ENCODE results near the gene ANKRD13B.

ANKRD13B gene

DNA sequence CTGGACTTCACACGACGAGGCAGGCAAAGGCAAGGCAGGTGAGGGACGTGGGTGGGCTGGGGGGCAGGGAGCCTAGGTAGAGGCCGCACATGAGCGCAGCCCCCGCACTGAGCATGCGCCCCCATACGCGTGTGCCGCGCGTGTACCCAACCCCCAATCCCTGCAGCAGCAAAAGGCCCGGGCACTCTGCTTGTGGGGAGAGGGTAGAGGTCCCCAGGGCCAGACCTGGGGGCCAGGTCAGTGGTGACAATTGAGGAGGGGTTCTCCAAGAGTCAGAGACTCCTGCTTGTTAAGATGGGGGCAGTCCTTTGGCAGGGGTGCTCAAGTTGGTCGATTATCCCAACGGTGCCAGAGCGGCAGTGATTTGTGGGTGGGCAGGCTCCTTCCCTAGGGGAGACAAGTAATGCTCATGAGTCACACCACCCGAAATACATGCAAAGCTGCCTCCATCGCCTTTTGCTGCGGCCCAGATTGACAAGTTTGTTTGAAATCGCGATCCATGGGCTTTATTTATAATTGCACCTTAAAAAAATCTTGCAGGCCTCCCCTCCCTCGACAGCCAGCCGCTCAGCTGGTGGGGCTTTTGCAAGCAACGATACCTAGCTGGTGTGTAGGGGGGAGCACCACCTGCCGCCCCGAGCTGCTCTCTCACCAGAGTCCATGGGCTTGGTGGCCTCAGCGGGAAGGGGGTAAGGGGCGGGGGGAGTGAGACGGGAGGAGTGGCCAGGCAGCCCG, 2.4 kb upstream of the ANKRD13B start:
- no peak for DNase-seq (ENCODE audit: low read depth)
- TF ChIP-seq, protein P1, sequence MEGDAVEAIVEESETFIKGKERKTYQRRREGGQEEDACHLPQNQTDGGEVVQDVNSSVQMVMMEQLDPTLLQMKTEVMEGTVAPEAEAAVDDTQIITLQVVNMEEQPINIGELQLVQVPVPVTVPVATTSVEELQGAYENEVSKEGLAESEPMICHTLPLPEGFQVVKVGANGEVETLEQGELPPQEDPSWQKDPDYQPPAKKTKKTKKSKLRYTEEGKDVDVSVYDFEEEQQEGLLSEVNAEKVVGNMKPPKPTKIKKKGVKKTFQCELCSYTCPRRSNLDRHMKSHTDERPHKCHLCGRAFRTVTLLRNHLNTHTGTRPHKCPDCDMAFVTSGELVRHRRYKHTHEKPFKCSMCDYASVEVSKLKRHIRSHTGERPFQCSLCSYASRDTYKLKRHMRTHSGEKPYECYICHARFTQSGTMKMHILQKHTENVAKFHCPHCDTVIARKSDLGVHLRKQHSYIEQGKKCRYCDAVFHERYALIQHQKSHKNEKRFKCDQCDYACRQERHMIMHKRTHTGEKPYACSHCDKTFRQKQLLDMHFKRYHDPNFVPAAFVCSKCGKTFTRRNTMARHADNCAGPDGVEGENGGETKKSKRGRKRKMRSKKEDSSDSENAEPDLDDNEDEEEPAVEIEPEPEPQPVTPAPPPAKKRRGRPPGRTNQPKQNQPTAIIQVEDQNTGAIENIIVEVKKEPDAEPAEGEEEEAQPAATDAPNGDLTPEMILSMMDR (IDR thresholded peaks at IDR 0.05; ENCODE audit: control insufficient read depth, insufficient read depth, low read depth, low read length, missing control alignments) = no peak
- H3K4me3 ChIP-seq (ENCODE audit: control insufficient read depth, low read depth, low read length) = peak overlapping the region; percentile 48

DNA sequence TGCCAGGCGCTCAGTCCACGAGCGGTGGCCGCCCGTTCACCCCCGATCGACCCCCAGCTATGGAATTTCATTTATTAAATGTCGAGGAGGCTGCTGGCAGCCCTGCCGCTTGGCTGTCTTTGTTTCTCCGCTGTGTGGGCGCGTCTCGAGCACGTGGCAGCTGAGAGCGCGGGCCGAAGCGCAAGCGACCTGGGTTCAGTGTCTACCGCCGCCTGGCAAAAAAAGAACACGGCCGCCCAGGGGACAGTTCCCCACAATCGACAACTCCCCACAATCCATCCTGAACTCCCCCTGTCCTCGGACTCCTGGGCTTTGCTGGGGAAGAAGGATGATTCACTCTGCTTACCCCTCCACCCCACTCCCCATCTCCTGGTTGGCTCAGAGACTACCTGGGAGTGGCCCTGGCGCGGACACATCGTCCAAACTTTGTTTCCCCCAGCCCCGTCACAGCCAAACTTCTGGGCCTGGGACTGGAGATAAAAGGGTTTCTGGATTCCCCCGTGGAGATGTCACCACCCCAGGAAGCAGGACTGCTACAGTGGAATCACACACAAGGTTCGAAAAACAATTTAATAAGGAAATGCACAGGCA, 1.7 kb upstream of the ANKRD13B start:
- H3K4me3 ChIP-seq (ENCODE audit: control insufficient read depth, low read depth, low read length) = peak overlapping the region; percentile 16
- TF ChIP-seq, protein P1 (IDR thresholded peaks at IDR 0.05; ENCODE audit: control insufficient read depth, insufficient read depth, low read depth, low read length, missing control alignments) = no peak
- DNase-seq (ENCODE audit: low read depth) = no peak

DNA sequence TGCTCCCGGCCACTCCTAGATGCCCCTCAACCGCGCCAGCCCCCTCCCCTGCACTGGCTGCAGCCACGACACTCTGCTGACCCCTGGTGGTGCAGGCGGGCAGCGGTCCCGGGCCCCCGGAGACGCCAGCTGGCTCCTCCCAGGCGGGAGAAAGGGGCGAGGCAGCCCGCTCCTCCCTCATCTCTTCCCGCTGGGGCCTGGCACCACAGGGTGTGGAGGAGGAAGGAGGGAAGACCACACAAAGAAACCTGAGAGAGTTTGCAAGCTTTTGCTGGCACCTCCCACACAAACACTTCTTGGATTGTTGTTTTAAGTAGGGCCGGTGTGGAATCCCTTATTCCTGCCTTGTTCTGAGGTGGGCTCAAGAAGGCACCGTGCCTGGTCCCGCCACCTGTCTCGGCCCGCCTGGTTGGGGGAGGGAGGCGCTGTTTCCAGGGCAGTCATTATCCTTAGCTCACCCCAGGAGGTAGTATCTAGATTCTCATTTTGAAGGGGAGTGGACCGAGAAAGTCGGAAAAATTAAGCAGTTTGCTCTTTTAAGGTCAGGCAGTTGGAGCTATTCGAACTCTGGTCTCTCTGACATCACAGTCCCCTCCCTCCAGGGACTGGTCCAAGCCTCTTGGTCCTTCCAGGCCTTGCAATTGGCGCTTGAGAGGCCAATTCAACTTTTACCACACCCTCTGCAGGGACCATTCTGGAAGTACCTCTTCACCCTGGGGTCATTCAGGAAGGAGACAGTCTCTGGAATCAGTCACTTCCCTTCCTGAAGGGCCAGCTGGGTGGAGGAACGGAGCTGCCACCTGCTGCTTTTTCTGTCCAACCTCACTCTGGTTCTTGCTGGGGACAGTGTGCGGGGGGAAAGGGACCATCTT, 959 bp upstream of the ANKRD13B start:
- peak overlapping the region; percentile 16 for H3K4me3 ChIP-seq (ENCODE audit: control insufficient read depth, low read depth, low read length)
- DNase-seq (ENCODE audit: low read depth) = no peak
- TF ChIP-seq, protein P1 (IDR thresholded peaks at IDR 0.05; ENCODE audit: control insufficient read depth, insufficient read depth, low read depth, low read length, missing control alignments) = peak; percentile 98

DNA sequence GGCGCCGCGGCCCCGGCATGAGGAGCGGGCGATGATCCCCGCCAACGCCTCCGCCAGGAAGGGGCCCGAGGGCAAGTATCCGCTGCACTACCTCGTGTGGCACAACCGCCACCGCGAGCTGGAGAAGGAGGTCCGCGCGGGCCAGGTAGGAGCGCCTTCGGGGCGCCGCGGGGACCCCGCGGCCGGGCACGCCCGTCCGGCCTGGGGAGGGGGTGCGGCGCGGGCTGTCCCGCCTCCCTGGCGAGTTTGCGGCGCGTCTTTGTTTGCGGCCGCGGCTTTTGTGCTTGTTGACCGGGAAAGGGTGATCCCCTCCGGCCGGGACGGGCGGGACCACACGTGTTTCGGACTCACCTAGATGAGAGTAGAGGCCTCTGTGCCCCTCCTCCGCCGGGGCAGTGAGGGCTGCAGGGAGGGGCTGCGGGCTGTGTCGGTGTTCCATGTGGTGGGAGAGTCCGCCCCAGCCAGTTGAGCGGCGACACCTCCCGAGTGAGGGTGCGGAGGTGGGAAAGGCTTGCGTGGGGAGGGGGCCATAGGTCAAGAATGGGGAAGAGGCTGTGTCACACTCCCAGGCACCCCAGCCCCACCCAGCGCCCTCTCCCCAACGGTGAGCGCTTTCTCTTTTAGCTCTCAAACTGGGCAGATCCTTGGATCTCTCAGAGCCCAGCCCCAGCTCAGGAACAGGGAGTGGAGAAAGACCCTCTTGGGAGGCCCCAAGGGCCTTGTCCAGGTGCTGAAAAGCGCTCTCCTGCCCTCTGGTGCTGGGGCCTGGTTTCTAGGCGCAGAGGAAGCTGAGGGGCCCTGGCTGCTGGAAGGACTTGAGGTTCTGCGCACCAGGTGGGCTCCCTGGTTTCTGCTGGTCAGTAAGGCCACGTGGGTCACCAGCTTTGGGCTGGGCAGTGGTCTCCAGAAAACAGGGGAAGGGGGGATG, 923 bp downstream of the ANKRD13B start:
- no peak for DNase-seq (ENCODE audit: low read depth)
- TF ChIP-seq, protein P1 (IDR thresholded peaks at IDR 0.05; ENCODE audit: control insufficient read depth, insufficient read depth, low read depth, low read length, missing control alignments) = peak; percentile 8
- peak overlapping the region; percentile 55 for H3K4me3 ChIP-seq (ENCODE audit: control insufficient read depth, low read depth, low read length)

DNA sequence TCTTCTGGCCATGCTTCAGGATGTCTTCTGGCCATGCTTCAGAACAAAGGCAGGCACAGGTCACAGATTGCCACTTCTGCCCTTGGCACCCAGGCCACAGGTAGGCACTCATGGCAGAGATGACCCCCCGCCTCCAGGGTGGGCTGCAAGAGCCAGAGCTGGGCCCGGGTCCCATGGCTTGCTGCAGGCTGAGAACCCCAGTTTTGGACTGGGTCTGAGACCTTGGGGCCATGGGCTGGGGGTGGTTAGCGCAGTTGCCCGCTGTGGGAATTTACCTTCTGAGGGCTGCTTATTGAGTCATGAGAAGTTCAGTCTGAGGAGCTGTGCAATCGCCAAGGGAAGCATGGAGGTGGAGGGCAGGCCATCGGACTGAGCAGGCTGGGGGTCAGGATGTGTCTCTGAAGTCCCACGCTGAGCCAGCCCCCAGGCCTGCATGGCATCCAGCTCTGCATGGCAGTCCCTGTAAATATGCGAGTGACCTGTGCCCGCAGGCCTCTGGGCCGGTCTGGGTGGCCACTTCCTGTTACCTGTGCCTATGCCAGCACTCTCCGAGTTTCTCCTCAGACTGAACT, 1.7 kb downstream of the ANKRD13B start:
- TF ChIP-seq, protein P1 (IDR thresholded peaks at IDR 0.05; ENCODE audit: control insufficient read depth, insufficient read depth, low read depth, low read length, missing control alignments) = no peak
- no peak overlapping the region for H3K4me3 ChIP-seq (ENCODE audit: control insufficient read depth, low read depth, low read length)
- no peak for DNase-seq (ENCODE audit: low read depth)

All from AG09309 (cell line).